Stimulated activated CD4-positive, alpha-beta T cell treated with anti-CD3 and anti-CD28 coated beads, Interleukin-4, amount 100 ng/mL, for 48 hours (primary cell): ENCODE data around the gene NTNG1.

Experiments
- DNase-seq, 2 donors: peaks; one replicate each; pipeline ENCODE4 v3.0.0-alpha.2; 2020; ENCODE audit warnings: low read depth in 2 of 2

Gene NTNG1

GRCh38 chr1:107501081-107501605 is 360.3 kb downstream of the NTNG1 start:
- no peak for DNase-seq

- DNase-seq, result no peak
These were observed 369.5 kb downstream of the NTNG1 start for GRCh38 chr1:107510347-107510746.

- DNase-seq, result no peak
These were observed 372.0 kb downstream of the NTNG1 start for GRCh38 chr1:107512836-107513235.

GRCh38 chr1:107514841-107515240 is 374.0 kb downstream of the NTNG1 start:
- DNase-seq, result no peak

GRCh38 chr1:107515702-107516101 is 374.9 kb downstream of the NTNG1 start:
- DNase-seq, result no peak

GRCh38 chr1:107523061-107523460 is 382.2 kb downstream of the NTNG1 start:
- DNase-seq, result no peak

- DNase-seq, result no peak
These were observed 382.9 kb downstream of the NTNG1 start for GRCh38 chr1:107523736-107524135.

- no peak for DNase-seq
These were observed 383.5 kb downstream of the NTNG1 start for GRCh38 chr1:107524301-107524700.

GRCh38 chr1:107525145-107525544 is 384.3 kb downstream of the NTNG1 start:
- no peak for DNase-seq

GRCh38 chr1:107525961-107526360 is 385.1 kb downstream of the NTNG1 start:
- no peak for DNase-seq

GRCh38 chr1:107526524-107527198 is 385.8 kb downstream of the NTNG1 start:
- DNase-seq, result no peak

- DNase-seq, result no peak
These were observed 388.8 kb downstream of the NTNG1 start for GRCh38 chr1:107529511-107530149.

- DNase-seq, result no peak
These were observed 389.7 kb downstream of the NTNG1 start for GRCh38 chr1:107530543-107530942.

- no peak for DNase-seq
These were observed 390.4 kb downstream of the NTNG1 start for GRCh38 chr1:107531065-107531908.

- no peak for DNase-seq
These were observed 391.5 kb downstream of the NTNG1 start for GRCh38 chr1:107532318-107532717.
